Retinal pigment epithelial cell (primary cell): Measurements from ENCODE around the gene COX10.

ENCODE experiments used
- DNase-seq: peaks from one replicate; pipeline ENCODE4 v3.0.0-alpha.2; 2010; ENCODE audit warnings: low read depth
- H3K4me3 ChIP-seq: 2 replicates; pipeline ENCODE4 v1.5.1; 2011; ENCODE audit warnings: mild to moderate bottlenecking, low read length, control low read depth, moderate library complexity
- TF ChIP-seq, protein P1 (sequence below): conservative IDR thresholded peaks from 2 replicates; pipeline ENCODE4 v1.5.1; 2011; ENCODE audit warnings: low read depth, low read length, control low read depth, inconsistent platforms

COX10 gene

GRCh38 chr17:14103836-14104235, 34.5 kb downstream of the COX10 start:
- no peak for DNase-seq
- TF ChIP-seq, protein P1, sequence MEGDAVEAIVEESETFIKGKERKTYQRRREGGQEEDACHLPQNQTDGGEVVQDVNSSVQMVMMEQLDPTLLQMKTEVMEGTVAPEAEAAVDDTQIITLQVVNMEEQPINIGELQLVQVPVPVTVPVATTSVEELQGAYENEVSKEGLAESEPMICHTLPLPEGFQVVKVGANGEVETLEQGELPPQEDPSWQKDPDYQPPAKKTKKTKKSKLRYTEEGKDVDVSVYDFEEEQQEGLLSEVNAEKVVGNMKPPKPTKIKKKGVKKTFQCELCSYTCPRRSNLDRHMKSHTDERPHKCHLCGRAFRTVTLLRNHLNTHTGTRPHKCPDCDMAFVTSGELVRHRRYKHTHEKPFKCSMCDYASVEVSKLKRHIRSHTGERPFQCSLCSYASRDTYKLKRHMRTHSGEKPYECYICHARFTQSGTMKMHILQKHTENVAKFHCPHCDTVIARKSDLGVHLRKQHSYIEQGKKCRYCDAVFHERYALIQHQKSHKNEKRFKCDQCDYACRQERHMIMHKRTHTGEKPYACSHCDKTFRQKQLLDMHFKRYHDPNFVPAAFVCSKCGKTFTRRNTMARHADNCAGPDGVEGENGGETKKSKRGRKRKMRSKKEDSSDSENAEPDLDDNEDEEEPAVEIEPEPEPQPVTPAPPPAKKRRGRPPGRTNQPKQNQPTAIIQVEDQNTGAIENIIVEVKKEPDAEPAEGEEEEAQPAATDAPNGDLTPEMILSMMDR = no peak
- H3K4me3 ChIP-seq = no peak overlapping the region

- no peak overlapping the region for H3K4me3 ChIP-seq
- DNase-seq = no peak
- TF ChIP-seq, protein P1 = no peak
These were observed 35.4 kb downstream of the COX10 start for GRCh38 chr17:14104734-14105133.

GRCh38 chr17:14107889-14108288, 38.6 kb downstream of the COX10 start:
- no peak for DNase-seq
- H3K4me3 ChIP-seq = no peak overlapping the region
- TF ChIP-seq, protein P1 = no peak

DNA sequence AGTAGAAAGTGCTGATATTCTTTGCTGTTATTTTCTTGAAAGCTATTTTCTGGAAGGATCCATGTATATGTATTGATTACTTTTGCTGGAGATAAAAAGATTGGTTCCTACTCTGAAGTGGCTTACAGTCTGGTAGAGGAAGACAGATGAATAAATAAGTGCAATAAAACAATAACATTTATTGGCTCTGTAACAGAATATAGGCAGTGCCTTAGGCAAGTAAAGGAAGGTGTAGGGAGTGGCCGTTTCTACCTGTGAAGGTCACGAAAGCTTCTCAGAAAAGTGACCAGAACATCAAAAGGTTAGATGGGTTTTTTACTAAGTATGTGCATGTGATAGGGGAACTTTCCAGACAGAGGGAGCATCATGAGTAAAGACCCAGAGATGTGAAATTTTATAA, 43.1 kb downstream of the COX10 start:
- DNase-seq = no peak
- H3K4me3 ChIP-seq = no peak overlapping the region
- TF ChIP-seq, protein P1 = no peak

GRCh38 chr17:14113137-14113536, 43.8 kb downstream of the COX10 start:
- no peak overlapping the region for H3K4me3 ChIP-seq
- TF ChIP-seq, protein P1 = no peak
- DNase-seq = no peak

- no peak for DNase-seq
- TF ChIP-seq, protein P1 = no peak
- H3K4me3 ChIP-seq = no peak overlapping the region
These were observed 47.1 kb downstream of the COX10 start for GRCh38 chr17:14116263-14117024.

DNA sequence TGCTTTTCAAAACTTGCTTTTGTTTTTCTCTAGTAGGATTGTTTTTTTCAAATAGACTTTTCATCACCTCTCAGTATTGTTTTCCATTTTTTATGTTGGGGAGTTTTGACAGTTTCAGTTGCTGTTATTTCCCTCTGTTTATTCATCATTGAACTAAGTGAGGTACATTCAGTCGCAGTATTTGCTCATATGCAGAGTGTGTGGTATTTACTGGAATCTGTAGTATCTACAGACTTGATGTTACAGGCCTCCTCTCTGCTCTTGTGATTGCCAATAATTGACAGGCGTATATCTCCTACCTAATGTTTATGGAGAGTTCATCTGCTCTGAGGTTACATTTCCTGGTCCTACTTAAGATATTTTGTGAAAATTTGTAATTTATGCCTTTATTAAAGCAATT, 49.6 kb downstream of the COX10 start:
- no peak overlapping the region for H3K4me3 ChIP-seq
- TF ChIP-seq, protein P1 = no peak
- DNase-seq = no peak
